ENCODE measurements around the gene KCNJ2.

- no peak for TF ChIP-seq CTCF (IDR thresholded peaks at IDR 0.05)
- TF ChIP-seq EZH2 (IDR thresholded peaks at IDR 0.05) = no peak
- no peak for TF ChIP-seq EZH2phosphoT487 (IDR thresholded peaks at IDR 0.05)
These were observed 48.2 kb downstream of the KCNJ2 start for GRCh38 chr17:70217571-70217970.

All from neural progenitor cell (in vitro differentiated cells).